Heart left ventricle (tissue), 13 donors: Measurements from ENCODE around the gene TRIM31.

Source experiments
- POLR2A ChIP-seq, 2 donors: fragments of 450-650 bp; IDR thresholded peaks; one replicate each; pipeline ENCODE4 v1.6.1; 2017; ENCODE audit warnings: antibody characterized with exemption in 2 of 2, mild to moderate bottlenecking in 2 of 2, moderate library complexity in 2 of 2
- TF ChIP-seq, protein P1 (sequence below), 12 donors: fragments of 200-600 bp; sonication (generic) in 4 of 12; IDR thresholded peaks; one replicate each; pipeline versions ENCODE4 v1.5.0 to v1.8.0; 2018 to 2022; ENCODE audit warnings: antibody characterized with exemption in 12 of 12, mild to moderate bottlenecking in 5 of 12
- donor health status: ischemic (EF 13 %, LVEDD 7.1; RV severe dilation, severe dysfunction).
- donor health status: DM: no; HTN: yes; CAD: no.
- donor health status: DM: no; HTN: no; CAD: no.
- donor health status: ischemic (EF 25% LVEDD 6.9; RV normal size, moderate dysfunction).
- donor health status: ischemic (EF 25% LVEDD 5.7; RV mildly dilated, moderate dysfunction).
- donor health status: ischemic (EF 35%, LVEDD 5.7; RV mildly dilated, moderate dysfunction).
- donor health status: nonischemic (EF 11% LVEDD 7.7; RV severe dilation, severe dysfunction).
- donor health status: DM: yes; HTN: yes; CAD: no.
- donor health status: PGD.
- donor health status: ischemic (EF 29% LVEDD 5.4; RV normal size, mild dysfunction).
- donor health status: nonischemic (EF 23%, LVEDD 6.1; RV moderate dilation, normal function).

DNA sequence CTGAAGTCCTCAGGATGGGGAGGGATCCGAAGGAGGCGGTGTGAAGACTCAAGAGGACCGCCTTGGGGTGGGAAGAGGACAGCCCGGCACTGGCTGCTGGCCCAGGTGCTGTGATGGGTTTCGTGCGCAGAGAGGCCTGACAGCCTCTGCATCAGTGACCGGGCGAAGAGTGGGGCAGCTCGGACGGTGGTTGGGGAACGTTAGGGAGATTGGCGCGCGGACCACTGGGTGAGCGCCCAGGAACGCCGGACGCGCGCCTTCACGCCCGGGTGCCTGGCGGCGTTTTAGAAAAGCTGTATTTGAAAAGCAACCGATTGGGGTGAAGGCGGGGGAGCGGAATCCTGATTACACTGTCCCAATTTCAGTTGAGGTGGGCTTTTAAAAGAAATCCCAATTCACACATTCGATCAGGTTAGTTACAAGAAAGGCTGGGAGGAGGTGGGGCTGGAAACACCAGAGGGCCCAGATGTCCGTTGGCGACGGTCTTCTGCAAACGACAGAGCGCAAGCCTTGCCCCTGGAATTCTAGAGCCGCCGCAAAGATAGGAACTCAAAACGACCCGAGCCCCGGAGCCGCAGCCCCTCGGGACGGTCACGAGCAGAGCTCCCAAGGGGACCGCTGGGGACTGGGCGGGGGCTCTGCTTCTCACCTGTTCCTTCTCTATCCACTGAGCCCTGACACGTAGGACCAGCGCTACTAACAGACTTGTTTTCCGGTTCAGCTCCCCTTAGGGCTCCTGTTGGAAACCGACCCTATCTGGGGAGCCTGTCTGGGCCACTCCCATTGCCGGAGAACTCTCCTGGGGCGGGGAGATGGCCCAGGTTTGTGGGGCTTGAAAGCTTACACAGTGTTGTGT, 14.6 kb upstream of the TRIM31 start:
- TF ChIP-seq, protein P1, sequence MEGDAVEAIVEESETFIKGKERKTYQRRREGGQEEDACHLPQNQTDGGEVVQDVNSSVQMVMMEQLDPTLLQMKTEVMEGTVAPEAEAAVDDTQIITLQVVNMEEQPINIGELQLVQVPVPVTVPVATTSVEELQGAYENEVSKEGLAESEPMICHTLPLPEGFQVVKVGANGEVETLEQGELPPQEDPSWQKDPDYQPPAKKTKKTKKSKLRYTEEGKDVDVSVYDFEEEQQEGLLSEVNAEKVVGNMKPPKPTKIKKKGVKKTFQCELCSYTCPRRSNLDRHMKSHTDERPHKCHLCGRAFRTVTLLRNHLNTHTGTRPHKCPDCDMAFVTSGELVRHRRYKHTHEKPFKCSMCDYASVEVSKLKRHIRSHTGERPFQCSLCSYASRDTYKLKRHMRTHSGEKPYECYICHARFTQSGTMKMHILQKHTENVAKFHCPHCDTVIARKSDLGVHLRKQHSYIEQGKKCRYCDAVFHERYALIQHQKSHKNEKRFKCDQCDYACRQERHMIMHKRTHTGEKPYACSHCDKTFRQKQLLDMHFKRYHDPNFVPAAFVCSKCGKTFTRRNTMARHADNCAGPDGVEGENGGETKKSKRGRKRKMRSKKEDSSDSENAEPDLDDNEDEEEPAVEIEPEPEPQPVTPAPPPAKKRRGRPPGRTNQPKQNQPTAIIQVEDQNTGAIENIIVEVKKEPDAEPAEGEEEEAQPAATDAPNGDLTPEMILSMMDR (IDR thresholded peaks at IDR 0.05): no peak
- no peak for TF ChIP-seq POLR2A (IDR thresholded peaks at IDR 0.05)
